Breast epithelium (tissue), 3 donors: Measurements from ENCODE around the gene PRKN.

ENCODE experiments used
- CTCF ChIP-seq, 3 donors: fragments of 450-650 bp; IDR thresholded peaks; one replicate each; pipeline ENCODE4 v1.5.1; 2016 to 2017; ENCODE audit warnings: antibody characterized with exemption in 3 of 3, mild to moderate bottlenecking in 3 of 3, moderate library complexity in 3 of 3
- POLR2A ChIP-seq: fragments of 450-650 bp; IDR thresholded peaks from one replicate; pipeline ENCODE4 v1.6.1; 2016; ENCODE audit warnings: antibody characterized with exemption, mild to moderate bottlenecking, moderate library complexity

- no peak for TF ChIP-seq POLR2A
- no peak for TF ChIP-seq CTCF (IDR thresholded peaks at IDR 0.05)
Measured at GRCh38 chr6:161393292-161393691, 1334.3 kb downstream of the PRKN start.
